ENCODE data around the gene MAP2K4.

MAP2K4 gene

DNA sequence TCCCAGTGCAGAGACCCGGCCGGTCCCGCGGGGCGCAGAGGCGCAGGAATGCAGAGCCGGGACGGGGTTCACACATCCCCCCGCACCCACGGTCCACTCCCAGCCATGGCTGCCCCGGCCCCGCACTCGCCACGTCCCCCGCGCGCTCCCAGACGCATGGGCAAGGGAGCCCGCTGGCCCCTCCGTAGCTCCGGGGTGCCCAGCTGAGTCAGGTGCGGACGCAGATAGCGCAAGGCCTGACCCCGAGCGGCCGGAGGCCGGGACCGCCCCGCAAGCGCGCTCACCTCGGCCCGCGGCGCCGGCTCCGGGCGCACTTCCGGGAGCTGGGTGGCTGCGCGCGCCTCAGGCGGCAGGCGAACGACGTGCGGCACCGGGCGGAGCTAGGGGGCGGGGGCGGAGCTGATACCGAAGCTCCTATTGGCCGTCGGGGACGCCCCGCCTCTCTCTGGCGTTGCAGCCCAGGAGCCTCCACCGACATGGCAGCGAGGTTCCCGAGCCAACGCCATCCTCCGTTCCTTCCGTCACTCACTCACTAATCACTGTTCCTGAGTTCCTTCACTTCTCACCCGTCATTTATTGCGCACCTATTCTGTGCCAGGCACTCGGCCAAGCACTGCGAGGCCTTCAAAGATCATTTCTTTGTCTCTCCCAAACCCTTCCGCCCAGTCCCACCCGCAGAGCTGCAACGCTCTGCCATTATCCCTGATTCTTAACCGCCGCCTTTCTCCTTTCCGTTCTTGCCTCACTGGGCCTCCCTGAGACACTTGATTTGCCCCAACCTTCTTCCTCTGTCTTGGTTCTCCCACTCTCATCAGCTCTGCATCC lies 23.3 kb upstream of the MAP2K4 start, which contains the start of gene ZNF18:
Gene ZNF18 (minus strand): TSS at position 329 of the 825 bp plus-strand sequence. CDS start 4,646 bp downstream, outside the sequence.
- Histone ChIP-seq H3K36me3 (ENCODE audit: control insufficient read depth in 1 of 2, insufficient read depth in 2 of 2, low read length in 2 of 2) (peaks cover 0 to 5% of the 10 kb centered on the region in 2 donors), H3K4me1 (ENCODE audit: control insufficient read depth in 1 of 2, insufficient read depth in 2 of 2, low read length in 2 of 2) (peaks cover 0 to 7% of the 10 kb centered on the region in 2 donors), H3K4me3 (ENCODE audit: low read depth in 1 of 2, low read length in 2 of 2) (peak within 1 kb of the TSS; percentile 75 to 87)

DNA sequence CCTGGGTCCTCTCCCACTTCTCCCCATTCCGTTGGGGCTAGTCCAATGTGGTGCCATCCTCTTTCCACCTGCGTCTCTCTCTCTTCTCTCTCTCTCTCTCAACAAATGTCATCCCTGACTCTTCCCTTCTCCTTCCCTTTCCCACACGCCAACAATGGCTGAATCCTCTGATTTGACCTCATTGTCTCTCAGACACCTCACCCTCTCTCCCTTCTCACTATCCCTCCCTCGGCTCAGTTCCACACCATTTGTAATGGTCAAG lies 22.8 kb upstream of the MAP2K4 start:
- peak overlapping the region; percentile 77 for H3K27ac ChIP-seq (ENCODE audit: low read length)
- peak overlapping the region; percentile 75 to 87 for H3K4me3 ChIP-seq (ENCODE audit: low read depth in 1 of 2, low read length in 2 of 2)
- H3K36me3 ChIP-seq (ENCODE audit: control insufficient read depth in 1 of 2, insufficient read depth in 2 of 2, low read length in 2 of 2): no peaks in the 10 kb centered on the region
- H3K9me3 ChIP-seq (ENCODE audit: control insufficient read depth in 1 of 2, low read length in 2 of 2): no peaks in the 10 kb centered on the region
- H3K4me1 ChIP-seq (ENCODE audit: control insufficient read depth in 1 of 2, insufficient read depth in 2 of 2, low read length in 2 of 2): peaks cover 0 to 7% of the 10 kb centered on the region in 2 donors
- no peaks in the 10 kb centered on the region for H3K27me3 ChIP-seq (ENCODE audit: low read depth, low read length)

More for the DNA sequence above, 23.3 kb upstream of the MAP2K4 start, which contains the start of gene ZNF18:
- Histone ChIP-seq H3K9me3 (ENCODE audit: control insufficient read depth in 1 of 2, low read length in 2 of 2) (no peaks in the 10 kb centered on the region), H3K27ac (ENCODE audit: low read length) (peak within 1 kb of the TSS; percentile 81), H3K27me3 (ENCODE audit: low read depth, low read length) (no peaks in the 10 kb centered on the region)

DNA sequence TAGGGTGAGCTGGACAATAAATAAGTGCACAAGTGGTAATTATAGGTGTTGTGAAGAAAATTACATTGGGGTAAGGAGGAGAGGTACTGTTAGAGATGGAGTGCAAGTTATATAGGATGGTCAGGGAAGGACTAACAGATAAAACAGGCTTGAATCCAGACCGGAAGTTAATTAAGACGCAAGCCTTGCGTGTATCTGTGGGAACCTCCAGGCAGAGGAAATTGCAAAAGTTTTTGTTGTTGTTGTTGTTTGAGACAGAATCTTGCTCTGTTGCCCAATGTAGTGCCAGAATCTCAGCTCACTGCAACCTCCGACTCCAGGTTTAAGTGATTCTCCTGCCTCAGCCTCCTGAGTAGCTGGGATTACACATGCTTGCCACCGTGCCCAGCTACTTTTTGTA lies 21.0 kb upstream of the MAP2K4 start:
- Histone ChIP-seq H3K27ac (ENCODE audit: low read length) (no peak overlapping the region), H3K27me3 (ENCODE audit: low read depth, low read length) (no peaks in the 10 kb centered on the region), H3K4me3 (ENCODE audit: low read depth in 1 of 2, low read length in 2 of 2) (no peak overlapping the region), H3K9me3 (ENCODE audit: control insufficient read depth in 1 of 2, low read length in 2 of 2) (no peaks in the 10 kb centered on the region), H3K4me1 (ENCODE audit: control insufficient read depth in 1 of 2, insufficient read depth in 2 of 2, low read length in 2 of 2) (peaks cover 0 to 7% of the 10 kb centered on the region in 2 donors), H3K36me3 (ENCODE audit: control insufficient read depth in 1 of 2, insufficient read depth in 2 of 2, low read length in 2 of 2) (no peaks in the 10 kb centered on the region)

DNA sequence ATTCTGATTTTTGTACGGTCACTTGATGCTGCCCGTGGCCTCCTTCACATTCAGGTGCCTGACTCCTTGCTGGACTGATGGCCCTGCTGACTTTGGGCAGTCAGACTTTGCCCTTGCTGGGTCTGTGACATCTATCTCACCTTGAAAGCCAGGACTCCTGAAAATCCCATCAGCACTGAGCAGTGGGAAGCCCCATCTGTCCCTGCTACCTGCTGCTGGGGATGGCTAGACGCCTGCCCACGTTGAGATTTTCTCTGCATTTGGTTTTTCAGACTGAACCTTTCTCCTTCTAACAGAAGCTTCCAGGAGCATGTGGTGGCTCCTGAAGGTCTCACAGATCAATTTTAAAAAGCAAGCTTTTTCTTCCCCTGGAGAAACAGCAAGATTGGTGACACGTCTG lies 13.2 kb upstream of the MAP2K4 start:
- Histone ChIP-seq H3K4me3 (ENCODE audit: low read depth in 1 of 2, low read length in 2 of 2) (no peak overlapping the region), H3K27me3 (ENCODE audit: low read depth, low read length) (no peaks in the 10 kb centered on the region), H3K4me1 (ENCODE audit: control insufficient read depth in 1 of 2, insufficient read depth in 2 of 2, low read length in 2 of 2) (no peaks in the 10 kb centered on the region), H3K36me3 (ENCODE audit: control insufficient read depth in 1 of 2, insufficient read depth in 2 of 2, low read length in 2 of 2) (no peaks in the 10 kb centered on the region), H3K9me3 (ENCODE audit: control insufficient read depth in 1 of 2, low read length in 2 of 2) (no peaks in the 10 kb centered on the region), H3K27ac (ENCODE audit: low read length) (no peak overlapping the region)

DNA sequence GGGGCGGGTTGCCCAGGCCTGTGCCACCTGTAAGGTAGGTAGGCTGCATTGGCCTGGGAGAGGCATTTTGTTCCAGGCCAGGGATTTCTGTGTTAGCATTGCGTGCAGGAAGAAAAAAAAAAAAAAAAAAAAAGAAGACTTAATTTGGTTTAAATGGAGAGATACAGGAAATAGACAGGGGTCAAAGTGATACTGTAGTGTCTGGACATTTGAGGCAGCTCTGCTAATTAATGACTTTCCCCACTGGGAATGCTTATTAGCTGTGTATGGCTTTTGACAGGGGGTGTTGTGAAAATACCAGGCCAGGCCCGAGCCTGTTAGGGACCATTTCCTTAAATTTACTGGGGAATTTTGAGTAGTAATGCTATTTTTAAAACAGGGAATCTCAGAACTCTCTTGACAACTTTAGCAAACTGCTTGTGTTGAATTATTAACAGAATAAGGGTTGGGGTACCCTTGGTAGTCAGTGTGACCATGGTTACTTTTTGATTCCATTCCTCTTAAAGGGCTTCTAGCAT lies 1.0 kb downstream of the MAP2K4 start:
- H3K9me3 ChIP-seq (ENCODE audit: control insufficient read depth in 1 of 2, low read length in 2 of 2): no peaks in the 10 kb centered on the region
- H3K4me3 ChIP-seq (ENCODE audit: low read depth in 1 of 2, low read length in 2 of 2): peak overlapping the region; percentile 69 to 79
- no peaks in the 10 kb centered on the region for H3K36me3 ChIP-seq (ENCODE audit: control insufficient read depth in 1 of 2, insufficient read depth in 2 of 2, low read length in 2 of 2)
- H3K27me3 ChIP-seq (ENCODE audit: low read depth, low read length): no peaks in the 10 kb centered on the region
- H3K4me1 ChIP-seq (ENCODE audit: control insufficient read depth in 1 of 2, insufficient read depth in 2 of 2, low read length in 2 of 2): peaks cover 5 to 20% of the 10 kb centered on the region in 2 donors
- H3K27ac ChIP-seq (ENCODE audit: low read length): no peak overlapping the region

DNA sequence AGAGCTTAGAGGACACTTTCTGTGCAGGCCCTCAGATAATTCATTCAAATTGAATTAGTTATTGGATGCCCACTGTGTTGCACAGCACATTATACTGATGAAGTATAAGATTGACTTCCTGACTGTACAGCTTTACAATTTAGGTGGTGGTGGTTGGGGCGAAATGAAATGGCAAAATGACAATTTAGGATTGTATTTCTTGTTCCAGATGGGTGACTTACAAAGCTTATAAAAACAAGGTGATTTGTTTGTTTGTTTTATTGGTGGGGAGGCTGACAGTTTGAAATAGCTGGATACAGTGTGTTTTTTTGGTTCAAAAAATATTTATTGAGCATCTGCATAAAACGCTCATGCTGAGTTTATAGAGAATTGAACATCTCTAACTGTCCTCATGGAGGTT lies 1.6 kb downstream of the MAP2K4 start:
- Histone ChIP-seq H3K36me3 (ENCODE audit: control insufficient read depth in 1 of 2, insufficient read depth in 2 of 2, low read length in 2 of 2) (no peaks in the 10 kb centered on the region), H3K9me3 (ENCODE audit: control insufficient read depth in 1 of 2, low read length in 2 of 2) (no peaks in the 10 kb centered on the region), H3K4me3 (ENCODE audit: low read depth in 1 of 2, low read length in 2 of 2) (peak overlapping the region; percentile 69 to 79), H3K4me1 (ENCODE audit: control insufficient read depth in 1 of 2, insufficient read depth in 2 of 2, low read length in 2 of 2) (peaks cover 5 to 20% of the 10 kb centered on the region in 2 donors), H3K27me3 (ENCODE audit: low read depth, low read length) (no peaks in the 10 kb centered on the region), H3K27ac (ENCODE audit: low read length) (no peak overlapping the region)

DNA sequence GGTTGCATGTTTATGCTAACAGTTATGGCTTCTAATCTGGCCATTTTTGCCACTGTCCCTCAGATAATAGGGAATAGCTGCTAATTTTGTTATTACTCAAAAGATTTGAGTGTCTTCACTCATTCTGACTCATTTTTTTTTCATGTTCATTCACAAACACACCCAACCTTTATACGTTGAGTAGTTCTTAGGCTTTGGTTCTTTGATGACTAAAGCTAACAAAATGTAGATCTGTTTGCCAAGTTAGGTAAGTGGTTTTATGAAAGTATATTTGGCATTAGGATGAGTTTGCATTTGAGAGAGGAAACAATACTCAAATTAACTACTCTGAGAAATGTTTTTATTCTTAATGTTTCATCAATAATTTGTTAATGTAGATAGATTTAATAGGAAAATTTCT lies 3.6 kb downstream of the MAP2K4 start:
- peaks cover 5 to 20% of the 10 kb centered on the region in 2 donors for H3K4me1 ChIP-seq (ENCODE audit: control insufficient read depth in 1 of 2, insufficient read depth in 2 of 2, low read length in 2 of 2)
- no peaks in the 10 kb centered on the region for H3K9me3 ChIP-seq (ENCODE audit: control insufficient read depth in 1 of 2, low read length in 2 of 2)
- no peaks in the 10 kb centered on the region for H3K27me3 ChIP-seq (ENCODE audit: low read depth, low read length)
- H3K4me3 ChIP-seq (ENCODE audit: low read depth in 1 of 2, low read length in 2 of 2): no peak overlapping the region
- H3K27ac ChIP-seq (ENCODE audit: low read length): no peak overlapping the region
- H3K36me3 ChIP-seq (ENCODE audit: control insufficient read depth in 1 of 2, insufficient read depth in 2 of 2, low read length in 2 of 2): no peaks in the 10 kb centered on the region

DNA sequence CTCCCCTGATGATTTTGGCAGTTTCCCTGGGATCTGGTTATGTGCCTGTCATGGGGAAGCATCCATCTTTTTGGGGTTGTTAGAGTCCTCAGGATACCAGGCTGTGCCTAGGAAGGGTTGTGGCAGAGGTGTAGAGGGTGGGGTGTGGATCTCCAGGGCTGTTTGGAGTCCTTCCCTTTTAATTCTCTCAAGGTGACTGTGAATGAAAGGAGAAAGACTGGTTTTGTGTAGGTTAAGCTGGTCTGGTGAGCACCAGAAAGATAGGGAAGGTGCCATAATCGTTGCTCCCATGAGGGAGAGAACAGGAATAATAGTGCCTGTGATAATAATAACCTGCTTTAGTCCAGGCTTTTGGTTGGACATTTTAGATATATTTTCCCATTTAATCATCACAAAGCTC lies 7.0 kb downstream of the MAP2K4 start:
- H3K4me1 ChIP-seq (ENCODE audit: control insufficient read depth in 1 of 2, insufficient read depth in 2 of 2, low read length in 2 of 2): peaks cover 4 to 5% of the 10 kb centered on the region in 2 donors
- H3K9me3 ChIP-seq (ENCODE audit: control insufficient read depth in 1 of 2, low read length in 2 of 2): no peaks in the 10 kb centered on the region
- no peaks in the 10 kb centered on the region for H3K36me3 ChIP-seq (ENCODE audit: control insufficient read depth in 1 of 2, insufficient read depth in 2 of 2, low read length in 2 of 2)
- no peaks in the 10 kb centered on the region for H3K27me3 ChIP-seq (ENCODE audit: low read depth, low read length)
- H3K27ac ChIP-seq (ENCODE audit: low read length): no peak overlapping the region
- no peak overlapping the region for H3K4me3 ChIP-seq (ENCODE audit: low read depth in 1 of 2, low read length in 2 of 2)

DNA sequence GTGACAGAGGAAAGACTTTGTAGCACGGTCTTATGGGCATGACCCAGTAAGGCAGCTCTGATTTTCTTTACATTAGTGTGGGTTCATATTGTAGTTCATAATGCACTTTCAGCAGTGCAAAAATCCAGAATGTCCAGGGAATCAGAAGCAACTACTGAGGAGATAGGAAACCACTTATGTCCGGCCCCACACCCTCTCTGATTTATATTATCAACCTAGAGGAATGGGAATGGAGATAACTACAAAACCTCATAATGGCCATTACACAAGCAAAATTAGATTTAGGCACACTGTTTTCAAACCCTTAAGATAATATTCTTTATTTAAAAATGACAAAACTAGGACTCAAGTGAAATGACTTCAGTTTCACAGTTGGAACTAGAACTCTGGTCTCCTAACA lies 7.9 kb downstream of the MAP2K4 start:
- Histone ChIP-seq H3K27me3 (ENCODE audit: low read depth, low read length) (no peaks in the 10 kb centered on the region), H3K27ac (ENCODE audit: low read length) (no peak overlapping the region), H3K4me1 (ENCODE audit: control insufficient read depth in 1 of 2, insufficient read depth in 2 of 2, low read length in 2 of 2) (peaks cover 0 to 5% of the 10 kb centered on the region in 2 donors), H3K4me3 (ENCODE audit: low read depth in 1 of 2, low read length in 2 of 2) (no peak overlapping the region), H3K9me3 (ENCODE audit: control insufficient read depth in 1 of 2, low read length in 2 of 2) (no peaks in the 10 kb centered on the region), H3K36me3 (ENCODE audit: control insufficient read depth in 1 of 2, insufficient read depth in 2 of 2, low read length in 2 of 2) (no peaks in the 10 kb centered on the region)

DNA sequence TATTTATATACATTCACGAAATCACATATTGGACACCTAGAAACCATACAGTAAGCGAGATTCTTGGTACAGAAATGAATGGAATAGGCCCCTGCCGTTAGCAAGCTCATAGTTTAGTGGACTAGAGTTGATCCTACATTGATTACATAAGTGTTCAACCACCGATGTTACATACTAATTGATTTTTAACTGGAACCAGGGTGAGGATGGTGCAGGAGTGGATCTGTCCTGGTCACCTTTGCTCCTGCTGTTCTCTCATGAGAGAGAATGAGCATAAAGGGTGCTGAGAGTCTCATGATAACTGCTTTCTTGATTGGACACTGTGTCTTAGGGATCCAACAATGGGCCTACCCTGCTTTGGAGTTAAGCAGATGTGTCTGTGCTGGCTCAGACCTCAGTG lies 13.9 kb downstream of the MAP2K4 start:
- no peak overlapping the region for H3K4me3 ChIP-seq (ENCODE audit: low read depth in 1 of 2, low read length in 2 of 2)
- no peaks in the 10 kb centered on the region for H3K36me3 ChIP-seq (ENCODE audit: control insufficient read depth in 1 of 2, insufficient read depth in 2 of 2, low read length in 2 of 2)
- no peak overlapping the region for H3K27ac ChIP-seq (ENCODE audit: low read length)
- peaks cover 0 to 8% of the 10 kb centered on the region in 2 donors for H3K4me1 ChIP-seq (ENCODE audit: control insufficient read depth in 1 of 2, insufficient read depth in 2 of 2, low read length in 2 of 2)
- no peaks in the 10 kb centered on the region for H3K27me3 ChIP-seq (ENCODE audit: low read depth, low read length)
- no peaks in the 10 kb centered on the region for H3K9me3 ChIP-seq (ENCODE audit: control insufficient read depth in 1 of 2, low read length in 2 of 2)

DNA sequence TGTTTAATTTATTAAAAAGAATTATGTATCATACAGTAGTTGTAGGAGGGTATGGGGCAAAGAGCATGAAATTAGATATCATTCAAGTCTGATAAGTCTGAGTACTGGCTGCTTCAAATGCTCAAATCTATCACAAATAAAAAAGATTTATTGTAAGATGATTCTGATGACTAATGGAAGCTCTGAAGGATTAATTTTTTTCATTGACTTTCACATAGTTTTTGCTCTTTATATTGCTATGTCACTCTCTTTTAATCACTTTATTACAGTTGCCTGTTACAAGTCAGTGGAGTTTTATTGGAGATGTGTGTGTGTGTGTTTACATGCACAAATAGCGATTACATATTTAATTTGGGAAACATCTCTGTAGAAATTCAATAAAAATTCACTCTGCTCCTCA lies 15.0 kb downstream of the MAP2K4 start:
- Histone ChIP-seq H3K4me3 (ENCODE audit: low read depth in 1 of 2, low read length in 2 of 2) (no peak overlapping the region), H3K9me3 (ENCODE audit: control insufficient read depth in 1 of 2, low read length in 2 of 2) (no peaks in the 10 kb centered on the region), H3K27me3 (ENCODE audit: low read depth, low read length) (no peaks in the 10 kb centered on the region), H3K27ac (ENCODE audit: low read length) (no peak overlapping the region), H3K36me3 (ENCODE audit: control insufficient read depth in 1 of 2, insufficient read depth in 2 of 2, low read length in 2 of 2) (no peaks in the 10 kb centered on the region), H3K4me1 (ENCODE audit: control insufficient read depth in 1 of 2, insufficient read depth in 2 of 2, low read length in 2 of 2) (peaks cover 0 to 8% of the 10 kb centered on the region in 2 donors)

DNA sequence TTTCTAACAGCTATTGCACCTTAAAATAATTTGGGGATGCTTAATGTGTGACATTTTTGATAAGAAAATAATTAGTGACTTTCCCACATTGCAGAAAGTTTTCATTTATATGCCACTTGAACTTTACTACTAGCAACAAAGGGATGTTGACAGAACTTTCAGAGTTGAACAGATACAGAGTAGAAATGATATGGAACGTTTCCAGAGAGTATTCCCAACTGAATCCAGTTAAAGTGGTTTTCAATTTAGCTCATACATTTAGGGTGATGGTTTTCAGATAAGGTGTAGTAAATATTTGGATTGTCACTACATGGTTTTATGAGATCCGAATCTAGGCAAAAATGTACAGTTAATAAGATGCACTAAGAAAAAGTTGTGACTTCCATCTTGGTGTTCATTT lies 17.3 kb downstream of the MAP2K4 start:
- peaks cover 0 to 8% of the 10 kb centered on the region in 2 donors for H3K4me1 ChIP-seq (ENCODE audit: control insufficient read depth in 1 of 2, insufficient read depth in 2 of 2, low read length in 2 of 2)
- H3K36me3 ChIP-seq (ENCODE audit: control insufficient read depth in 1 of 2, insufficient read depth in 2 of 2, low read length in 2 of 2): no peaks in the 10 kb centered on the region
- no peak overlapping the region for H3K27ac ChIP-seq (ENCODE audit: low read length)
- no peaks in the 10 kb centered on the region for H3K9me3 ChIP-seq (ENCODE audit: control insufficient read depth in 1 of 2, low read length in 2 of 2)
- no peaks in the 10 kb centered on the region for H3K27me3 ChIP-seq (ENCODE audit: low read depth, low read length)
- H3K4me3 ChIP-seq (ENCODE audit: low read depth in 1 of 2, low read length in 2 of 2): no peak overlapping the region

All from muscle layer of duodenum (tissue), 2 donors.